Measurements from ENCODE around the gene MACROD2.
"Not testable (repeated sequence)": the region's sequence is repeated elsewhere in the genome, so short reads cannot be mapped to it uniquely, and the experiment has no call there.

MACROD2 gene

DNA sequence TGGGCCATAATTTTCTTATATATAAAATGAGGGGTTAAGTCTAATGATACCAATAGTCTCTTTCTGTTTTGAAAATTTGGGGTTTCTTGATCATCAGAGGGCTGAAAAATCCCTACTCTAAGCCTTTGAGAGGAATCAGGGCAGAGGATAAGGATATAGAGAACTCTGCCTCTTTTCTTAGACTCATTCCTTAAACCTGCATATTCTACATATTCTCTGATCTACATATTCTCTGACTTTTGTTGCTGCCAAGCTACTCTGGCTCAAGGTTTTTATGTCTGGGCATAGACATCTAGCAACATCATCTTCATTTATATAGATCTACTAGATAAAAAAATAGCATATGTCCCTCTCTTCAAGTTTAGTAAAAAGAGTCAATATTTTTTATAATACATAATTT lies 270.9 kb downstream of the MACROD2 start:
- DNase-seq (ENCODE audit: low read depth): no peak

DNA sequence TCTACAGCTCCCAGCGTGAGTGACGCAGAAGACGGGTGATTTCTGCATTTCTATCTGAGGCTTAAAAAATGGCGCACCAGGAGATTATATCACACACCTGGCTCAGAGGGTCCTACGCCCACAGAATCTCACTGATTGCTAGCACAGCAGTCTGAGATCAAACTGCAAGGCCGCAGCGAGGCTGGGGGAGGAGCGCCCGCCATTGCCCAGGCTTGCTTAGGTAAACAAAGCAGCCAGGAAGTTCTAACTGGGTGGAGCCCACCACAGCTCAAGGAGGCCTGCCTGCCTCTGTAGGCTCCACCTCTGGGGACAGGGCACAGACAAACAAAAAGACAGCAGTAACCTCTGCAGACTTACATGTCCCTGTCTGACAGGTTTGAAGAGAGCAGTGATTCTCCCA lies 275.4 kb downstream of the MACROD2 start:
- not testable (repeated sequence) for DNase-seq (ENCODE audit: low read depth)

DNA sequence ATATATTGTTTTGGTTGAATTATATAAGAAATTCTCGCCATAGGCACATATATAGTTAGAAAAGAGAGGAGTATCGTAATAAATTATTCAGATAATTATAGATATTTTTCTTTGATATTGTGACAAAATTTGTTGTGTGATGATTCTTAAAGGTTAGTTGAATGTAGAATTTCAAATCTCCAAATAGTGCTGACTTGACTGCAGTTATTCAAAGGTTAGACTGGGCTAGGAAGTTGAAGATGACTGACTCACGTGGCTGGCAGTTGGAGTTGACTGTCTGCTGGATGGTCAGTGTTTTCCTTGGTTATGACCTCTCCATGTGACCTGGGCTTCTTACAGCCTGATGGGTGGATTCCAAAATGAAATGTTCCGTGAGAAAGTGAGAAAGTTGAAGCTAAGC lies 286.8 kb downstream of the MACROD2 start:
- no peak for DNase-seq (ENCODE audit: low read depth)

DNA sequence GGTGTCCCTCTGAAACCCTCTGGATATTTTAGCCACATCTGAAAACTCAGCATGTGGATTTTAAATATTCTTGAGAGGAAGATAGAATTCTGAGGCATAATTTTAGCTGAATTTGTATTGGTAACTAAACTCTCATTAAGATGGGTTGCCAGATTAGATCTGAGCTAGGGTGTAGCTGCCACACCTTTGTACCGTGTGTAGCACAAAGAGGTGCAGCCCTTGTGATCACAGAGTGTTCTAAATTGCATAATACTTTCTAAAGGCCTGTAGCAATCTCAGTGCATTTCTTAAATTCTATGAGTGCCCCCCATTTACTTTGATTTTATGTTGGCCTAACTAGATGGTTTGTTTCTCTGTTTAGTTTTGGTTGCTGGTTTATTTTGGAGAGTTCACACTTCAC lies 289.1 kb downstream of the MACROD2 start:
- no peak for DNase-seq (ENCODE audit: low read depth)

DNA sequence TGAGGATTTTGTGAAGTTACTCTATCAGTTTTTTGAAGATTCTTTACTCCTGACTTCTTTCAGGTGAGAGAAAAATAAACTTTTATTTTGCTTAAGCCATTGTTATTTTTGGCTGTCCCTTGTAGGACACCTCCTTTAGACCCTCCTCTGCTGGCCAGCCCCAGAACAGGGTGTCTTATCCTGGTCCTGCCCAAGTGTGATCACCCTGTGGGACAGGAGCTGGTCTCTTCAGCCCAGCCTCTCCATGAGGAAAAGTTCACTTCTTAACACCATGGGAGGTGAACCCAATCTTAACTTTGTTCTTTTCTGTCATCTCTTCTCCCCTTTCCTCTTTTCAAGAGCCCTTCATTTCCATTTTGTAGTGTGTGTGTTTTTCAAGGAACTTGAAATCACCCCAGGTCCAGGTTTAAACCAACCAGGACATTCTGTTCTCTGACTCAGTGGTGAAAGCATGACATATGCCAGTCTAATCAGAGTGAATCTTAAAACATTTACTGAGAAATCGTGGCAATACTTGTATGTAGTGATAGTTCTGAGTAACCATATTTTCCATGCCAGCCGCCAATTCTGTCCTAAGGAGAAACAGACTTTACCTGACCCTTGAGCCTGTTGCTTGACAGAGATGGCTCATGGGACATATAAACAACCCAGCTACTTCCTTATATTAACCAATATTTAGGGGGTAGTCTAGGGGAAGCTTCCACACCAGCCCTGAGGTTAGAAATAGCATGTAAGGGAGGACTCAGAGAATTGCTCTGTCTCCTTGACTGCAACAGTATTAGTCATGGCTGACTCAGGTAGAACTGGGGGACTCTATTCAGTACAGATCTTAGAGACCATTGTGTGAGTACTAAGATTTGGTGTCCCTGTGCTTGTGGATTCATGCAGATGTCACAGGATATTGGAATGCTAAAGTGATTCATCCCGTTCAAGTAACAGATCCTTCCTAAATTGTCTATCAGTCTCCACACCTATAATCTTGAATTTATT lies 293.3 kb downstream of the MACROD2 start:
- DNase-seq (ENCODE audit: low read depth): no peak

DNA sequence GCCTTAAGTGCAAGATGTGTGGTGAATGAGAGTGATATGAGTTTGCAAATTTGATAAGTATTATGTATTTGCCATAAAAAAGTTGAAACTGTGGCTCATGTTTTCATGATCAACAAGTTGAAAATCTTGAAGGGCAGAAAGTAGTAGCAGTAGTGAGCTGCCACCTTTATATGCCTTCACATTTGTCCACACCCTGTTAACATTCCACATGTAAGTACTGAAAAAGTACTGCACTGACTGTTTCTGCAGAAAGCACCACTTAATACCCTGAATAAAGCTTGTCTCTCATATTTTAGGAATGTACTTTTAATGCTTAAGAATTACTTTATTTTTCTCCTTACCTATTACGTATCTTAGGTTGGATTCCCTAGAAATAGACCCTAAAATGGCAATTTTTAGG lies 296.2 kb downstream of the MACROD2 start:
- no peak for DNase-seq (ENCODE audit: low read depth)

DNA sequence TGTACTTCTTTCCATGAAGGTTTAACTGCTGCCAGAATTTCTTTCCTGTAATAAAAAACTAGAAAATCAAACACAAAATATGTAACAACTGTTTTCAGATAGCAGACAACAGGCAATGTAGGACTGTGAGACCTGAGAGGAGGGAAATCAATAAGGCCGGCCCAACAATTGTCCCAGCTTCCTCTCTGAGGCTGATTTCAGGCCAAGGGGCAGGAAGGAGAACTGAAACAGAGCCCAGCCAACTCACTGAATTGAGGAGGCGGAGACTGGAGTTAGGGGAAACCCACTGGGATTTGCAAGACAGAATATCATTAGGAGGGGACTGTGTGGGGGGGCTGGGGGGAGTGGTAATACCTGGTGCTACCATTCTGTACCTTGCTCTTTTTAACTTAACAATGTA lies 299.9 kb downstream of the MACROD2 start:
- no peak for DNase-seq (ENCODE audit: low read depth)

DNA sequence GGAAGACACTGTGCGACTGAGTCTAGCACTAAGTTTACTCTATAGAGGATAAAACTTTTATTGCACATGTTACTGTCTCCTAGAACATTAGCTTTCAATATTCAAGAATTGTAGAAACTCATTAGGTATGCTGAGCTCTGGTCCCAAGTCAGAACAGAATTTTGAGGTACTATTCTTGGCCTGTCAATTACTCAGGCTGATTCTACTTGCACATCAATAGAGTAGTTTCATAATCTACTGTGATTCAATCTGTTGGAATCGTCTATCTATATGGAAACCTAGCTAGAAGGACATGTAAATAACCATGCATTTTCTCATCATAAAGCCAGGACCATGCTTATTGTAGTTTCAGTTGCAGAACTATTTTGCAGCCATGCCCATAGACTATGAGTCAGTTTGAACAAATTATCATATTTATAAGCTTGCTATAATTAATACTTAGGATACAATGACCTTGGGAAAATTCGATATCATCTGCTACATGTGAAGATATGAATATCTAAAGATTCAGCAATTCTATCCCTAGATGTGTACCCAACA lies 300.5 kb downstream of the MACROD2 start:
- DNase-seq (ENCODE audit: low read depth): no peak

DNA sequence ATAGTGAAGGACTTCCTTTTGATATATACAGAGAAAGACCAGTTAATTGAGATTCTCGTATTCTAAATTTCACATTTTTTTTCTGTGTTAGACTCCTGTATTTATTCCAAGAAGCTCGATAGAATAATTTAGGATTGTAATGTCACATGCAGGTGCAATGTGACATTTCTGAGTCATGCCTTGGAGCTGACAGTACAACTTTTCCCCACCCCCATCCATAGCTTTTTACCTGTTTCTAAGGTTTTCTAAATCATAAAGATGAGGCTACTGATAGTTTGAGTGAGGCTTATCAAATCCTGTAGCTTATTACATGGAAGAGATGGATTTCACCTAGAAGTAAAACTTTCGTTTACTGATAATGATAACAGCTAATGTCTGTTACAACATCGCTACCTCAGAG lies 304.5 kb downstream of the MACROD2 start:
- DNase-seq (ENCODE audit: low read depth): no peak

DNA sequence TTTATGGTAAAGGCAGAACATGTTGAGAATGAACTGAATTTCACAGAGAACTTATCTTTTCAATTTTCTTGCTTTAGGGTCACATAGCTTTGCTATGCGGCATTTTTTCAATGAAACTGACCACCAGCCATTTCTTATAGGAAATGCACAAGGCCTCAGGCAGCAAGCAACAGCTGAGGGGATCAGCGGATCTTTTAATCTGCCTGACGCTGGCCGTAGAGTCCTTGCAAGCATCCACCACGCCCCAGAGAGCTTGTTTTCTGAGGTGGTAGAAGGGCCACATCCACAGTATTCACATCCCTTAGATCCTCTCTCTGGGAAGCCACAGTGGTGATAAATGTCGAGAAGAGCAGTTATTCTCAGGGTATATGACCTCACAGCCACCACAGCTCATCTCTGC lies 307.8 kb downstream of the MACROD2 start:
- no peak for DNase-seq (ENCODE audit: low read depth)

DNA sequence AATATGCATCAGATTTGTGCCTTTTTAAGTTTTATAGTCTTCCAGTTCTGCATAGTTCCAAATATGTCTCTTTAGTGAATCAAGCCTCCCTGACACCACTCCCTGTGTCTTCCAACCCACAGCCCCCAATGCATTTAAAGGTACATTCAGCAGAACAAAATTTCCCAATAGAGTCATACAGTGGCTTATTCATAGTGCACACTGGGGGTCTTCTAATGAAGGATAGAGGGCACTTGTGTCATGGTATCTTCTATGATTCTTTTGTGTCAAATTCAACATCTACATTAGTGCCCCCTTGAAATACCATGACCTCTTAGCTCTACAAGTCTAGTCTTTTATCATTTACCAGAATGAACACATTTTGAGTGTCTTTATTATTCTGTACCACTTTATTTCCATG lies 308.3 kb downstream of the MACROD2 start:
- no peak for DNase-seq (ENCODE audit: low read depth)

DNA sequence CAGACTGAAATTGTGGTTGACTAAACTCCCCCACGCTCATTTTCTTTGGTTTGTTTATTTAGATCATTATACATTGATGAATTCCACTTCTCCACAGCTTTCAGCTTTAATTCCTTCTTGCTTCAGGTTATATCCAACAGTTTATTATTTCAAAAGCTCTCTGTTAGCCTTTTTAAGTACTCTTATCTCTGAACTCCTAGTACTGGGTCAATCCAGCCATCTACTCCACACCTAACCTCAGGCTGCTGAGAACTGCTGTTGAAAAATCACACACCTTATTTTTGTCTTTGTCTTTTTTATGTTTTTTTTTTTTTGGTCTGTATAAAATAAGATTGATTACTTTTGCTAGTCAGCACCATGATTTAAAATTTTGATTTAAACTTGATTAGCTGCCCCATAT lies 309.2 kb downstream of the MACROD2 start:
- DNase-seq (ENCODE audit: low read depth): no peak

DNA sequence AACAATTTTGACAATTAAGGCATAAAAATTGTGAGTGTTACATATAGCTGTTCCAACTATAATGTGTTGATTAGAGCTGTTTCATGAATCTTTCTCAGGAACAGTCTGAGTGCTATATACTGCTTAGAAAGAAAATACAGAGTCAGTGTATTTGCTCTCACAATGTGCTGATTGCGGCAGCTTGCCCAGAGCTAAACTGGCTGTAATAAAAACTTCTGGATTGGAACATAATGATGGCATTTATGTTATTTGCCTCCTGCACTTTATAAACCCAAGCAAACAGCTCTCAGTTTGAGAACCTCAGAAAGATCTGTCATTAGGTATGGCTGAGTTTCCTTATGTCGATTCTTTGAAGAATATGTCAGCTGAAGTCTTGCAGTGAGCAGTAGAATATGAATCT lies 312.6 kb downstream of the MACROD2 start:
- no peak for DNase-seq (ENCODE audit: low read depth)

DNA sequence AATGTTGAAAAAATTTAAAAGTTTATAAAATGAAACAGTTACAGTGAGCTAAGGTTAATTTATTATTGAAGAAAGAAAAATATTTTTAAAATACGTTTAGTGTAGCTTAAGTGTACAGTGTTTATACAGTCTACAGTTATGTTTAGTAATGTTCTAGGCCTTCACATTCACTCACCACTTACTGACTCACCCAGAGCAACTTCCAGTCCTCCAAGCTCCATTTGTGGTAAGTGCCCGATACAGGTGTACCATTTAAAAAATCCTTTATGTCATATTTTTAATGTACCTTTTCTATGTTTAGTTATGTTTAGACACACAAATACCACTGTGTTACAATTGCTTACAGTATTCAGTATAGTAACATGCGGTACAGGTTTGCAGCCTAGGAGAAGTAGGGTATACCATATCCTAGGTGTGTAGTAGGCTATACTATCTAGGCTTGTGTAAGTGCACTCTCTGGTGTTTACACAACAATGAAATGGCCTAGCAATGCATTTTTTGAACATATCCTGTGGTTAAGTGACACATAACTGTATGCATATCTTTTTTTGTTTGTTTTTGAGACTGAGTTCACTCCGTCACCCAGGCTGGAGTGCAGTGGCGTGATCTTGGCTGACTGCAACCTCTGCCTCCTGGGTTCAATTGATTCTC lies 315.8 kb downstream of the MACROD2 start:
- DNase-seq (ENCODE audit: low read depth): no peak

DNA sequence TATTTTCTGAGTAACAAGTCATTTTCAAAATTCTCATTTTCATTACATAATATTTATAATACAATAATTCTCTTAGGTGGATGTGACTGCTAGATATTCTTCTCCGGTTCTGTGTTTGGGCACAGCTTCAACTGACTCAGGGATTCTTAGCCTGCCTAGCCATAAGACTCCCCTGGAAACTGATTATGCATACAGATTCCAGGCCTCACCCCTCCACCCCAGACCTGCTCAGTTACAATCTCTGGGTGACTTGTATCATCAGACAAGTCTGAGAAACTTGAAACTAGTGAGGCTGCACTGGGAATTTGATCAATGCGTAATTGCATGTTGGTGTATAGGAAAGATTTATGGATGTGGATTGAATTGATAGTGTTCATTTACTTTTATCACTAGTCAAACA lies 316.7 kb downstream of the MACROD2 start:
- DNase-seq (ENCODE audit: low read depth): no peak

DNA sequence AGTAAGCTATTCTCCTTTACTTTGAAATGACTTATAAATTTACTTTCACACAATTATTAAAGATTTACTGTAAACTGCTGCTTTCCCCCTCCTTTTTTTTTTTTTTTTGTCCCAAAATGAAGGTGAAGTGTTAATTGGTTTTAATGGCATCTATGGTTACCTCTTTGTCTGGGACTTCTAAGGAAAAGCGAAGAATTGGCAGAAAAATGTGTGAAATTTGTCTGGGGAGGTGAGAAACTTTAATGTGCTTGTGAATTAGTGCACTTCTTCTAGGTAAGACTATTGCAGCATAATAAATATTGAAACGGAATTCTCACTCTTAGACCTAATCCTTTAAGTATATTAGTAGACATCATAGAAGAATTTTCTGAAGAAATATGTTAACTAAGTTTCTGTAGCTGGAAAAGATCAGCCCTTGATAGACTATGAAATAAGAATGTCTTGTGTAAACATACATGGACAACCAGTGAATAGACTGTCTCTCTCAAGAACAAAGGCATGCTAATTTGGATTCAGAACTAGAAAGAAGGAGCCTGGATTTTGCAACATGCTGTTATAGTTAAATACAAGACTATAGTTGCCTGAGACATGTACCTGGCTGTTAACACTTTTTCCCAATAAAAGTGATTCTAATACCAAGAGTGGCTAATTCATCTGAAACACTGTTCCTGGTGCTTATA lies 318.2 kb downstream of the MACROD2 start:
- DNase-seq (ENCODE audit: low read depth): no peak

DNA sequence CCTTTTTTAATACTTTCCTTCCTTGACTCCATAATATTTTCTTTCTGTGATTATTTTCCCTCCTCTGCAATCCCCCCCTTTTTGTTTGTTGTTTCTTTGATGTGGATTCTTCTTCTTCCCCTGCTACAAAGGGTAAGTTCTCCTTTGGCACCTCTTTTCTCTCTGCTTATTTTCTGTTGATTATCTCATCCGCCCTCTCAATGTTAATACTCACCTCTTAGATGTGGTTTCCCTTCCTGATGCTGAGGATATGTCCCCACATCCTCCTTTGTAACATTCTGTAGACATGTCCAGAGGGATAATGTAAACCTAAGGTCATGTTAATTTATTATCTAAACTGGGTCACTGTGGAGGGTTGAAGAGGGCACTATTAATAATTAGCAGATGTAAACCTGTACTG lies 324.4 kb downstream of the MACROD2 start:
- no peak for DNase-seq (ENCODE audit: low read depth)

DNA sequence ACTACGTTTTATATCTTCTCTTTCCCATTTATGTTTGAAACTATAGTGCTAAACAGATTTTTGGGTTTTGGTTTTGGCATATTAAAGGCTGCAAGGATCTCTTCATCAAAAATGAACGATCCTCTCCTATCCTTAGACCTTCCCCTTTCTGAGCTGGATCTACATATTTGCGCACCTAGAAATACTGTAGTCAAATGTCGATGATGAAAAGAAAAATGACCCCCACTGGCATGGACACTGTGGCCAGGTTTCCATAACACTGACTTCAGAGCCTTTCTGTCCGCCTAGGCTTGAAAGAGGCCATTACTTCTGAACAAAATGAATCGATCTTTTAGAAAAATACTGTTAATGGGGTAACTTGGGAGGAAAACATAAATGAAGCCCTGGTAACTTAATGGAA lies 336.3 kb downstream of the MACROD2 start:
- no peak for DNase-seq (ENCODE audit: low read depth)

DNA sequence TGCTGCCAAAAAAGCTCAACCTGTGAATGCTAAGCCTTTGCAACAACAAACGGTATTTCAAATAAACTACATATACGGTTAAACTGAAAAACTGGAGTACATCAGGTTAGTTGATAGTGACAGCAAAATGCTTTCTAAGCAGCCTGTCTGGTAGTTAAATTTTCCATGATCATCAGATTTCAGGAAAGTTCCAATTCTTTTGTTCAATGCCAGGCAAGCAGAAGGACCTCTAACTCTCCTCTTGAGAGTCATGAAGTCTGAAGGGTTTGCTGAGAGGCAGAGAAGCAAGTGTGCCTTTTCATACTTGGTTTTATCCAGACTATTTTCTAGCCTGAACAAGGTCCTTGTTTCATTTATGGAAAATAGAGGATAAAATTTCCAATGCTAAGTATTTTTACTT lies 337.6 kb downstream of the MACROD2 start:
- DNase-seq (ENCODE audit: low read depth): no peak

DNA sequence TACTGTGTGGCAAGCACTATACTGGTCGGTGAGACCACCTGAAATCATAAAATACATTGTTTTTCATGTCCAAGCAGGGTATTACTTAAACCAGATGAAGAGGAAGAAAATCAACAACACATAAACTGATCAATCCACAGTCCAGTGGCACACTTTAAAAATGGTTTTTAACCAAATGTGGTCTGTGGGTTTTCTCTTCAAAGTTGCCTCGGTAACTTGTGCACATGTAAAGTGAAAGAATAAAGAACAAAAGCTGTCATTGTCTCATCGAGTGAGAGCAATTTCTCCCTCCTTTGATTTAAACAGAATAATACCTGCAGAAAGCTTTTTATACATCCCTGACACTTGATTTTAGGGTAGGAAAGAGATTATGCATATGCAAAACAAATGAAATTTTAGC lies 338.4 kb downstream of the MACROD2 start:
- no peak for DNase-seq (ENCODE audit: low read depth)

DNA sequence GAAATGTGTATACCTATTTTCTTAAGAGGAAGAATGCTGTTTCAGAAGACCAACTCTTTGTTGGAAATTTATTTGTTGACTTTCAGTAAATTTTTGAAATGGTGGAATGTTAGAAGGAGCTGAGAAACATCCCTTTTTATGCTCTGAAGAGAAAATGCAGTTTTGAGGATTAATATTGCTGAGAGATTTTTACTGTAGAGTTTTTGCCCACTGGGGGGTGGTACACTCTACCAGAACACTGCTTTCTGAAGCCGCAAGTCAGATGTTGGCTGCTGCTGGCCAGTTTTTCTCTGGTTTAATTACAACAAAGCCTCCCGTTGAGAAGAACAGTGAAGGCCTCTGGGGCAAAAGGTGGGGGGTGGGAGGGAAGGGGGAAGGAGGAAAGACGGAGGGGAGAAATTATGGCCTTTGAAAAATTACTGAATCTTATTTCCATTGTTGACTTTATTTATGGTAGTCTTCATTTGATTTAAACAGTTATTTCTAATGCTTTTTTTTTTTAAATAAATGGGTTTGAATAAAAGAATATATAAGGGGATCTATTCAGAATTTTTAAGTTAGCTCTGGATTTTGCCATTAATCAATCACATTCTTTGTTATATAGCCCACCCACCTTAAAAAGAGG lies 339.1 kb downstream of the MACROD2 start:
- DNase-seq (ENCODE audit: low read depth): no peak

DNA sequence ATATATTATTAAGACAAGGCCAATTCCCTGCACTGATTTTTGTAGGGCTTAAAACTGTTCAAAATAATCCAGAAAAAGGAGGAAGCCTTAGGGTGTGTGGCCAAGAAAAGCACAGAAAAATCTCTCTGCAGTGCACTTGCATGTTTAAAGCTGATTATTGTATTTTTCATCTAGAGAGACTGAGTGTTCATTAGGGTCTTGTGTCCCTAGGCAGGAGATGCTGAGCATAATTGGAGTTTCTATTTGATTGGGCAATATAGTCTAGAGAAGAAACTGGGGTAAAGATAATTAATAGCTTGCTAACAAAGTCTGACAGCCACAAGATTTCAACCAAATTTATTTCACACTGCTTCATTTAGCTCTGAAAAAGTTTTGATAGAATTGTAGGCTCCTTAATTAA lies 339.7 kb downstream of the MACROD2 start:
- no peak for DNase-seq (ENCODE audit: low read depth)

All from stimulated activated CD8-positive, alpha-beta memory T cell treated with anti-CD3 and anti-CD28 coated beads, Interleukin-15, amount 100 ng/mL, for 1 hour (primary cell).